Measurements from ENCODE around the gene ADRM1. TPM values are rescaled to one million over a fixed set of nuclear protein-coding genes. Genes with fewer than 3 reads are reported as not detected.
A peak's percentile ranks its signal among the peaks of the same experiment; 100 is the strongest.

ADRM1 gene
- total RNA-seq, 1 donor from 2014 or later: 130 TPM

- peak; percentile 20 for DNase-seq
These were observed 53.9 kb downstream of the ADRM1 start for GRCh38 chr20:62356589-62357186.

GRCh38 chr20:62357187-62357667 is 54.4 kb downstream of the ADRM1 start:
- peak; percentile 90 for DNase-seq

GRCh38 chr20:62357681-62358080 is 54.9 kb downstream of the ADRM1 start:
- DNase-seq: no peak

Other genes starting within 250 kb of the ADRM1 start
- 3.6 and 7.6 TPM in 2 replicates for gene TAF4, start 237.1 kb upstream of the ADRM1 start, total RNA-seq
- 31.3 and 32.8 TPM in 2 replicates for gene LSM14B, start 180.5 kb upstream of the ADRM1 start, total RNA-seq
- gene PSMA7, start 159.6 kb upstream of the ADRM1 start, total RNA-seq: 450 and 557 TPM in 2 replicates
- gene SS18L1, start 159.2 kb upstream of the ADRM1 start, total RNA-seq: 13.8 and 16.5 TPM in 2 replicates
- gene MTG2, start 120.0 kb upstream of the ADRM1 start, total RNA-seq: 19.3 and 26.7 TPM in 2 replicates
- gene HRH3, start 82.7 kb upstream of the ADRM1 start, total RNA-seq: not detected in 2 replicates
- gene OSBPL2, start 64.5 kb upstream of the ADRM1 start, total RNA-seq: 28.9 and 35.7 TPM in 2 replicates
- 55.8 and 127 TPM in 2 replicates for gene LAMA5, start 64.3 kb downstream of the ADRM1 start, total RNA-seq
- 226 and 1,095 TPM in 2 replicates for gene RPS21, start 84.1 kb downstream of the ADRM1 start, total RNA-seq
- gene CABLES2, start 104.3 kb downstream of the ADRM1 start, total RNA-seq: 0.85 and 1.9 TPM in 2 replicates
- gene RBBP8NL, start 124.5 kb downstream of the ADRM1 start, total RNA-seq: not detected in 2 replicates
- gene GATA5, start 173.0 kb downstream of the ADRM1 start, total RNA-seq: not detected in 2 replicates